Measurements from ENCODE around the gene ADAMTSL4. TPM values are rescaled to one million over a fixed set of nuclear protein-coding genes. Genes with fewer than 3 reads are reported as not detected.

ADAMTSL4 gene
- total RNA-seq, 1 experiment from 2014 or later, result not detected

GRCh38 chr1:150544204-150544603 is 5.0 kb upstream of the ADAMTSL4 start:
- ChIA-PET POLR2A (ENCODE audit: low non-redundant PET) (interaction anchor here (0.6 kb wide), 1 partner anchor 45 kb away, joined by 3 read pairs; no protein-coding TSS in a partner anchor), CTCF (interaction anchor here (0.5 to 0.9 kb wide), 3 partner anchors 17 to 452 kb away, joined by 3 to 11 read pairs (median 4); no protein-coding TSS in a partner anchor)

GRCh38 chr1:150545486-150546032 is 3.6 kb upstream of the ADAMTSL4 start:
- BruUV-seq (replicated peaks), result no TSS peak
- no peaks in the 10 kb centered on the region for H3K9me3 ChIP-seq (ENCODE audit: low read depth, low read length, poor library complexity, severe bottlenecking)
- H3K36me3 ChIP-seq (ENCODE audit: insufficient read depth, low read length, poor library complexity, severe bottlenecking), result no peaks in the 10 kb centered on the region
- CTCF ChIA-PET, result interaction anchor here (0.6 kb wide), 1 partner anchor 13 kb away, joined by 4 read pairs; no protein-coding TSS in a partner anchor
- TF ChIP-seq EZH2 (IDR thresholded peaks at IDR 0.05; ENCODE audit: borderline replicate concordance, low read depth, low read length, poor library complexity, severe bottlenecking) (no peak), CTCF (conservative IDR thresholded peaks at IDR 0.05; ENCODE audit: low read depth, low read length) (no peak)
- no peaks in the 10 kb centered on the region for H3K27me3 ChIP-seq (replicated peaks; ENCODE audit: insufficient read depth, low read depth, low read length, poor library complexity)
- intact Hi-C loops (cut with micrococcal nuclease; ENCODE audit: unreplicated experiment), result no loop called here
- POLR2A ChIA-PET (ENCODE audit: low non-redundant PET), result no interaction called here
- no peak for DNase-seq (ENCODE audit: low spot score)
- no peak overlapping the region for H3K4me3 ChIP-seq (ENCODE audit: low read depth, low read length, poor library complexity, severe bottlenecking)
- no peak overlapping the region for H3K27ac ChIP-seq (ENCODE audit: low read depth, low read length, poor library complexity, severe bottlenecking)
- no peaks in the 10 kb centered on the region for H3K4me1 ChIP-seq (ENCODE audit: insufficient read depth, low read length, poor library complexity, severe bottlenecking)

More at GRCh38 chr1:150544204-150544603, 5.0 kb upstream of the ADAMTSL4 start:
- Histone ChIP-seq H3K4me3 (ENCODE audit: low read depth, low read length, poor library complexity, severe bottlenecking) (no peak overlapping the region), H3K36me3 (ENCODE audit: insufficient read depth, low read length, poor library complexity, severe bottlenecking) (no peaks in the 10 kb centered on the region), H3K27me3 (replicated peaks; ENCODE audit: insufficient read depth, low read depth, low read length, poor library complexity) (no peaks in the 10 kb centered on the region), H3K4me1 (ENCODE audit: insufficient read depth, low read length, poor library complexity, severe bottlenecking) (no peaks in the 10 kb centered on the region), H3K27ac (ENCODE audit: low read depth, low read length, poor library complexity, severe bottlenecking) (no peak overlapping the region), H3K9me3 (ENCODE audit: low read depth, low read length, poor library complexity, severe bottlenecking) (no peaks in the 10 kb centered on the region)
- BruUV-seq (replicated peaks), result no TSS peak
- TF ChIP-seq EZH2 (IDR thresholded peaks at IDR 0.05; ENCODE audit: borderline replicate concordance, low read depth, low read length, poor library complexity, severe bottlenecking) (no peak), CTCF (conservative IDR thresholded peaks at IDR 0.05; ENCODE audit: low read depth, low read length) (no peak)
- intact Hi-C loops (cut with micrococcal nuclease; ENCODE audit: unreplicated experiment), result no loop called here
- DNase-seq (ENCODE audit: low spot score), result no peak

- TF ChIP-seq CTCF (conservative IDR thresholded peaks at IDR 0.05; ENCODE audit: low read depth, low read length) (no peak), EZH2 (IDR thresholded peaks at IDR 0.05; ENCODE audit: borderline replicate concordance, low read depth, low read length, poor library complexity, severe bottlenecking) (no peak)
- Histone ChIP-seq H3K27ac (ENCODE audit: low read depth, low read length, poor library complexity, severe bottlenecking) (no peak overlapping the region), H3K9me3 (ENCODE audit: low read depth, low read length, poor library complexity, severe bottlenecking) (no peaks in the 10 kb centered on the region), H3K4me3 (ENCODE audit: low read depth, low read length, poor library complexity, severe bottlenecking) (no peak overlapping the region), H3K36me3 (ENCODE audit: insufficient read depth, low read length, poor library complexity, severe bottlenecking) (no peaks in the 10 kb centered on the region), H3K27me3 (replicated peaks; ENCODE audit: insufficient read depth, low read depth, low read length, poor library complexity) (no peaks in the 10 kb centered on the region), H3K4me1 (ENCODE audit: insufficient read depth, low read length, poor library complexity, severe bottlenecking) (no peaks in the 10 kb centered on the region)
- BruUV-seq (replicated peaks), result no TSS peak
- POLR2A ChIA-PET (ENCODE audit: low non-redundant PET), result interaction anchor here (0.7 kb wide), 1 partner anchor 9 kb away, joined by 5 read pairs; no protein-coding TSS in a partner anchor
- intact Hi-C loops (cut with micrococcal nuclease; ENCODE audit: unreplicated experiment), result no loop called here
- CTCF ChIA-PET, result no interaction called here
- no peak for DNase-seq (ENCODE audit: low spot score)
Measured at GRCh38 chr1:150546294-150546937, 2.8 kb upstream of the ADAMTSL4 start.

Measured in A673 (cell line).